Tibial artery (tissue), 4 donors: ENCODE results near the gene PKD1L1.

Experiments used
- DNase-seq, 2 donors: peaks; one replicate each; pipeline ENCODE4 v3.0.0-alpha.2; 2019
- H3K27ac ChIP-seq, 2 donors: fragments of 200-600 bp; sonication (generic) in 1 of 2; 1 replicate in 1 of 2; 2 replicates in 1 of 2; pipeline ENCODE4 v1.5.1; 2018 to 2019; ENCODE audit warnings: mild to moderate bottlenecking in 1 of 2
- H3K27me3 ChIP-seq, 2 donors: fragments of 200-600 bp; sonication (generic) in 1 of 2; one replicate each; pipeline versions ENCODE4 v1.5.1 to v1.6.0; 2016 to 2019
- H3K36me3 ChIP-seq, 3 donors: fragments of 200-600 bp; sonication (generic) in 2 of 3; one replicate each; pipeline ENCODE4 v1.5.1; 2016 to 2019; ENCODE audit warnings: mild to moderate bottlenecking in 2 of 3
- H3K4me1 ChIP-seq, 4 donors: fragments of 200-600 bp; sonication (generic) in 2 of 4; 1 replicate in 3 of 4; 2 replicates in 1 of 4; pipeline ENCODE4 v1.5.1; 2016 to 2019
- H3K4me3 ChIP-seq, 2 donors: fragments of 200-600 bp; sonication (generic) in 1 of 2; 1 replicate in 1 of 2; 2 replicates in 1 of 2; pipeline ENCODE4 v1.5.1; 2018 to 2019; ENCODE audit warnings: mild to moderate bottlenecking in 2 of 2
- H3K9me3 ChIP-seq, 3 donors: fragments of 200-600 bp; sonication (generic) in 1 of 3; one replicate each; pipeline ENCODE4 v1.5.1; 2016 to 2019
- CTCF ChIP-seq, 2 experiments: fragments of 200-600 bp in 1 of 2; fragments of 450-650 bp in 1 of 2; IDR thresholded peaks; one replicate each; pipeline ENCODE4 v1.5.1; 2017 to 2019; ENCODE audit warnings: antibody characterized with exemption in 2 of 2, mild to moderate bottlenecking in 1 of 2, moderate library complexity in 1 of 2
- intact Hi-C: fragments of 100-400 bp; cut with DNase I; formaldehyde crosslinking; loops from one replicate; pipeline ENCODE4 v1.15.0; 2023; ENCODE audit warnings: low total_unique reads

The PKD1L1 gene

GRCh38 chr7:47726047-47726726 lies 222.1 kb downstream of the PKD1L1 start:
- peaks cover 0 to 5% (median 0%) of the 10 kb centered on the region in 4 donors for H3K4me1 ChIP-seq
- no peak for DNase-seq
- no peak overlapping the region for H3K4me3 ChIP-seq
- H3K27me3 ChIP-seq, result no peaks in the 10 kb centered on the region
- TF ChIP-seq CTCF (IDR thresholded peaks at IDR 0.05), result no peak
- H3K27ac ChIP-seq, result no peak overlapping the region
- no peaks in the 10 kb centered on the region for H3K36me3 ChIP-seq
- no peaks in the 10 kb centered on the region for H3K9me3 ChIP-seq
- intact Hi-C loops, result no loop called here

GRCh38 chr7:47725031-47725780 lies 223.1 kb downstream of the PKD1L1 start:
- H3K27ac ChIP-seq, result no peak overlapping the region
- no peaks in the 10 kb centered on the region for H3K9me3 ChIP-seq
- TF ChIP-seq CTCF (IDR thresholded peaks at IDR 0.05), result no peak
- no peak for DNase-seq
- no peaks in the 10 kb centered on the region for H3K36me3 ChIP-seq
- H3K4me3 ChIP-seq, result no peak overlapping the region
- intact Hi-C loops, result no loop called here
- H3K4me1 ChIP-seq, result peaks cover 0 to 4% (median 0%) of the 10 kb centered on the region in 4 donors
- H3K27me3 ChIP-seq, result no peaks in the 10 kb centered on the region
